Mesenchymal stem cell (in vitro differentiated cells and primary cell): ENCODE results near the gene CABLES2.

ENCODE experiments used
- DNase-seq: peaks from one replicate; pipeline ENCODE4 v3.0.0-alpha.2; 2013
- H2AFZ ChIP-seq: one replicate; pipeline ENCODE4 v1.6.1; 2013; ENCODE audit warnings: low read depth, mild to moderate bottlenecking, control low read depth, inconsistent platforms, low read length, moderate library complexity
- H2AK5ac ChIP-seq: 2 replicates; pipeline ENCODE4 v1.6.1; 2013; ENCODE audit warnings: low read length, moderate library complexity, mild to moderate bottlenecking, inconsistent platforms; ENCODE audit not compliant: severe bottlenecking
- H2BK120ac ChIP-seq: one replicate; pipeline ENCODE4 v1.6.1; 2013; ENCODE audit warnings: low read depth, mild to moderate bottlenecking, inconsistent platforms, low read length, moderate library complexity
- H2BK12ac ChIP-seq, 2 experiments: one replicate each; pipeline ENCODE4 v1.6.1; 2013; ENCODE audit warnings: inconsistent platforms in 2 of 2, low read length in 2 of 2, mild to moderate bottlenecking in 2 of 2, moderate library complexity in 2 of 2, control low read depth in 1 of 2
- H2BK15ac ChIP-seq: one replicate; pipeline ENCODE4 v1.6.1; 2013; ENCODE audit warnings: mild to moderate bottlenecking, low read depth, inconsistent platforms; ENCODE audit not compliant: poor library complexity, severe bottlenecking
- H2BK5ac ChIP-seq: 2 replicates; pipeline ENCODE4 v1.6.1; 2013; ENCODE audit warnings: low read depth, mild to moderate bottlenecking, low read length, control low read depth, inconsistent platforms; ENCODE audit not compliant: poor library complexity, severe bottlenecking
- H3K14ac ChIP-seq, 2 experiments: one replicate each; pipeline ENCODE4 v1.6.1; 2013; ENCODE audit warnings: inconsistent platforms in 2 of 2, low read length in 2 of 2, control low read depth in 1 of 2, mild to moderate bottlenecking in 1 of 2, moderate library complexity in 1 of 2
- H3K18ac ChIP-seq, 2 experiments: one replicate each; pipeline ENCODE4 v1.6.1; 2013; ENCODE audit warnings: inconsistent platforms in 2 of 2, low read length in 2 of 2, control low read depth in 1 of 2, low read depth in 1 of 2, mild to moderate bottlenecking in 1 of 2
- H3K23ac ChIP-seq, 2 experiments: one replicate each; pipeline ENCODE4 v1.6.1; 2013; ENCODE audit warnings: inconsistent platforms in 2 of 2, low read length in 2 of 2, mild to moderate bottlenecking in 2 of 2, moderate library complexity in 2 of 2, control low read depth in 1 of 2
- H3K27ac ChIP-seq: 2 replicates; pipeline ENCODE4 v1.5.1; 2013; ENCODE audit warnings: mild to moderate bottlenecking, moderate library complexity, low read length, control low read depth, inconsistent platforms; ENCODE audit not compliant: poor library complexity, severe bottlenecking
- H3K27me3 ChIP-seq, 2 experiments: 2 replicates each; pipeline versions ENCODE4 v1.6.1 to v1.7.0; 2013; ENCODE audit warnings: low read length in 2 of 2, mild to moderate bottlenecking in 2 of 2, moderate library complexity in 2 of 2, control low read depth in 1 of 2, inconsistent platforms in 1 of 2; ENCODE audit not compliant: control insufficient read depth in 1 of 2, insufficient read depth in 1 of 2
- H3K36me3 ChIP-seq, 2 experiments: 2 replicates each; pipeline versions ENCODE4 v1.6.1 to v1.7.0; 2013; ENCODE audit warnings: low read length in 2 of 2, control low read depth in 1 of 2, inconsistent platforms in 1 of 2, low read depth in 1 of 2, mild to moderate bottlenecking in 1 of 2; ENCODE audit not compliant: insufficient read depth in 2 of 2, control insufficient read depth in 1 of 2
- H3K4ac ChIP-seq, 2 experiments: one replicate each; pipeline ENCODE4 v1.6.1; 2013; ENCODE audit warnings: inconsistent platforms in 2 of 2, low read length in 2 of 2, mild to moderate bottlenecking in 2 of 2, moderate library complexity in 2 of 2, control low read depth in 1 of 2, low read depth in 1 of 2
- H3K4me1 ChIP-seq: 2 replicates; pipeline ENCODE4 v1.6.1; 2013; ENCODE audit warnings: low read depth, low read length, control low read depth; ENCODE audit not compliant: control insufficient read depth, insufficient read depth
- H3K4me2 ChIP-seq: 2 replicates; pipeline ENCODE4 v1.6.1; 2013; ENCODE audit warnings: low read length, mild to moderate bottlenecking, inconsistent platforms; ENCODE audit not compliant: poor library complexity, severe bottlenecking
- H3K4me3 ChIP-seq, 2 experiments: 2 replicates each; pipeline versions ENCODE4 v1.5.1 to v1.7.0; 2013; ENCODE audit warnings: low read length in 2 of 2, mild to moderate bottlenecking in 2 of 2, control low read depth in 1 of 2, low read depth in 1 of 2; ENCODE audit not compliant: insufficient read depth in 1 of 2
- H3K79me1 ChIP-seq: replicated peaks from 2 replicates; pipeline ENCODE4 v1.6.1; 2013; ENCODE audit warnings: mild to moderate bottlenecking, control low read depth, low read length, inconsistent platforms; ENCODE audit not compliant: poor library complexity, severe bottlenecking
- H3K9ac ChIP-seq: 2 replicates; pipeline ENCODE4 v1.7.0; 2013; ENCODE audit warnings: mild to moderate bottlenecking, low read length, moderate library complexity
- H3K9me3 ChIP-seq: 2 replicates; pipeline ENCODE4 v1.7.0; 2013; ENCODE audit warnings: mild to moderate bottlenecking, low read length; ENCODE audit not compliant: control insufficient read depth
- H4K8ac ChIP-seq: one replicate; pipeline ENCODE4 v1.6.1; 2013; ENCODE audit warnings: inconsistent platforms, mild to moderate bottlenecking, low read length, moderate library complexity
- H4K91ac ChIP-seq: one replicate; pipeline ENCODE4 v1.6.1; 2013; ENCODE audit warnings: mild to moderate bottlenecking, low read length, inconsistent platforms
- WGBS: methylation state at CpG from one replicate; pipeline ENCODE4 v1.1.7; 2013; ENCODE audit warnings: mixed read lengths; 5-methylcytosine and 5-hydroxymethylcytosine counted together

The CABLES2 gene

DNA sequence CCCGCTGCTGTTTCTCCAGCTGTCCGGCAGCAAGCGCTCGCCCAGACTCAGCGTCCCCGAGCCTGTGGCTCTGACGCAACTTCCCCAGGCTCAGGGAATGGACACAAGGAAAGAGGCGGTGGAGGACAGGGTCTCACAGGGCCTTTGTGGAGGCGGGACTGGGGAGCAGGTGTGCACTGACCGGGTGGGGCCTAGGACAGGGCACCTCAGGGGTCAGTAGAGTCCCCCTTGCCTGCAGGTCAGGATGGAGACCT is 60.0 kb downstream of the CABLES2 start:
- no peak for DNase-seq
- Histone ChIP-seq H2BK12ac (no peak overlapping the region), H4K91ac (no peak overlapping the region), H3K14ac (no peak overlapping the region), H3K4me1 (peaks cover 22% of the 10 kb centered on the region), H4K8ac (no peak overlapping the region), H2BK5ac (no peak overlapping the region), H3K79me1 (peaks cover 34% of the 10 kb centered on the region), H3K36me3 (peaks cover 27 to 78% of the 10 kb centered on the region in 2 experiments), H3K9ac (no peak overlapping the region), H3K4me2 (no peak overlapping the region), H3K18ac (no peak overlapping the region), H3K27ac (no peak overlapping the region), H3K27me3 (no peaks in the 10 kb centered on the region), H3K9me3 (peaks cover 3% of the 10 kb centered on the region), H3K4ac (no peak overlapping the region), H3K4me3 (no peak overlapping the region), H2BK120ac (no peak overlapping the region), H2BK15ac (no peak overlapping the region), H2AK5ac (no peak overlapping the region), H2AFZ (no peak overlapping the region), H3K23ac (no peak overlapping the region)
- 97% methylated on average over 10 of the region's 10 CpGs for WGBS

DNA sequence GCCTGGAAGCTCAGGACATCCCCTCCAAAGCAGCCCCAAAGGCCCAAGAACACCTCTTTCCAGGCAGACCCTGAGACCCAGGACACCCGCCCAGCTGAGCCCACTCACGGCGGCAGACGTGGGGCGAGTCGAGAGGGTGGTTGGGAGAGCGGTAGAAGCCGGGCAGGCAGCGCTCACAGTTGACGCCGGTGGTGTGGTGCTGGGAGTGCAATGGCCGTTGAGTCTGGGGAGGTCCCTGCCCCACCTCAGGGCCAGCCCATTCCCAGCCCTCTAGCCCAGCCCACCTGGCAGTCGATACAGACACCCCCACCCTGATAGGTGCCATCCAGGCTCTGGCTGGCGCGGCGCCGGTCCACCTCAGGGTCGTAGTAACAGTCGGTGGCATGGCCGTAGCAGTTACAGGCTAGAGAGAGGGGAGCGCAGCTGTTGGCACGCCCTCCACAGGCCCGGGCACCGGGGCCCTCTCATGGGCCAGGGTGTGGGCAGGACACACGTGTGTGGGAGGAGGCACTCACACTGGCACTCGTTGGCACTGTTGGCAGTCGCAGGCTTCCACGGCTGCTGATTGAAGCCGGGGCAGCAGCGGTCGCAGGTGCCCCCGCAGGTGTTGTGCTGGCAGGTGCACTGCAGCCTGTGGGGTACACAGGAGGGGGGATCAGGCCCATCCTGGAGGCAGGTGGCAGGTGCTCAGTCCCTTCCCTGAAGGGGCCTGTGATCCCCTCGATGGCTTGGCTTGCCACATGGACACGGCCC is 60.5 kb downstream of the CABLES2 start:
- Histone ChIP-seq H3K4me2 (no peak overlapping the region), H3K9ac (no peak overlapping the region), H3K14ac (no peak overlapping the region), H3K36me3 (peaks cover 27 to 73% of the 10 kb centered on the region in 2 experiments), H2AK5ac (no peak overlapping the region), H2BK120ac (no peak overlapping the region), H3K9me3 (peaks cover 3% of the 10 kb centered on the region), H3K27me3 (no peaks in the 10 kb centered on the region), H2BK5ac (no peak overlapping the region), H3K4me3 (no peak overlapping the region), H4K8ac (no peak overlapping the region), H3K23ac (no peak overlapping the region), H3K4ac (no peak overlapping the region), H2BK15ac (no peak overlapping the region), H3K4me1 (peaks cover 19% of the 10 kb centered on the region), H3K18ac (no peak overlapping the region), H3K79me1 (peaks cover 30% of the 10 kb centered on the region), H2BK12ac (no peak overlapping the region), H4K91ac (peak overlapping the region; percentile 23), H3K27ac (no peak overlapping the region), H2AFZ (no peak overlapping the region)
- WGBS, result 96% methylated on average over 28 of the region's 34 CpGs
- no peak for DNase-seq

DNA sequence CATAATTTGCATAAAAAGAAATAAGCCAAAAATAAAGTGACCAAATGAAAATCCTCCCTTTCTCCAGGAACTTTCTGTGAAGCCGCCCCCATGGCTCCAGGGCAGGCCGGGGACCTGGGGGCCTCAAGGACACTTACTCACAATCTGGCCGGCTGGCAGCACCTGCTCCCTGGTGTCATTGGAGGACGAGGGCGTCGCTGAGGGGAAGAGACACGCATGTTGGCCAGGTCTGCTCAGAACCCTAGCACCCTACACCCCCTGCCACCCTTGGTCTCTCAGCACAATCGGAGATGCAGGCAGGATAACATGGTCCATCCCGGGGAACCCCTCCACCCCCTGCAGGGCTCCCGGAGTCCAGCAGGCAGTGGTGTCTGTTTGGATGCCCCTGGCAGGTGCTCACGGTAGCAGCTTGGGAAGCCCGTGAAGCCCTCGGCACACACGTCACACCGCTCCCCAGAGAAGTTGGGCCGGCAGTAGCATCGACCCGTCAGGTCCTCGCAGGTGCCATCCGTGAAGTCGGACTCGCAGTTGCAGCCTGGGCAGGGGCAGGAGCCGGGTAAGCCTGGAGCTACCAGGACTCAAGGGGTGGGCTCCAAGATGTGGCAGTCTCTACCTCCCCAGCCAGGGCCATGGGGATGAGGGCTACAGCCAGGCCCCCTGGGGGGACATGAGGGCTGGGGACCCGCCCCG is 61.3 kb downstream of the CABLES2 start:
- Histone ChIP-seq H2BK12ac (peak overlapping the region; percentile 16 to 51), H3K36me3 (peaks cover 31 to 71% of the 10 kb centered on the region in 2 experiments), H3K27ac (no peak overlapping the region), H4K8ac (no peak overlapping the region), H2AK5ac (no peak overlapping the region), H3K27me3 (no peaks in the 10 kb centered on the region), H3K79me1 (peaks cover 28% of the 10 kb centered on the region), H2AFZ (no peak overlapping the region), H3K18ac (no peak overlapping the region), H3K9ac (no peak overlapping the region), H2BK15ac (no peak overlapping the region), H3K9me3 (peaks cover 7% of the 10 kb centered on the region), H3K4ac (no peak overlapping the region), H3K23ac (no peak overlapping the region), H2BK5ac (no peak overlapping the region), H2BK120ac (no peak overlapping the region), H3K4me3 (no peak overlapping the region), H4K91ac (no peak overlapping the region), H3K4me1 (peaks cover 16% of the 10 kb centered on the region), H3K4me2 (no peak overlapping the region), H3K14ac (no peak overlapping the region)
- peak; percentile 25 for DNase-seq
- 92% methylated on average over 25 of the region's 25 CpGs for WGBS

DNA sequence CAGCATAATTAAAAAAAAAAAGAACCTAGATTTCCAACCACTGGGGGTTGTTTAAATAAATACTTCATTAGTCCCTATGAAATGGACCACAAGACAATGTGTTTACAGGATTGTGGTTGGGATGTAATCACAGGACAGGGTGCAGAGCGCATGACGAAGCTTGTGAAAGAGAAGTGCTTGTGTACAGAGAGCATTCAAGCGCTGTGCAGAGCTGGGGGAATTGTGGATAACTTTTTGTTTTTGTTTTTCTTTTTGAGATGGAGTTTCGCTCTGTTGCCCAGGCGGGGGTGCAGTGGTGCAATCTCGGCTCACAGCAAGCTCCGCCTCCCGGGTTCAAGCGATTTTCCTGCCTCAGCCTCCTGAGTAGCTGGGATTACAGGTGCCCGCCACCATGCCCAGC is 62.3 kb downstream of the CABLES2 start:
- no peak overlapping the region for H3K4me3 ChIP-seq
- H4K8ac ChIP-seq, result no peak overlapping the region
- no peak overlapping the region for H2BK120ac ChIP-seq
- no peak overlapping the region for H2AFZ ChIP-seq
- no peak overlapping the region for H2AK5ac ChIP-seq
- no peak overlapping the region for H2BK12ac ChIP-seq
- H3K9me3 ChIP-seq, result peaks cover 7% of the 10 kb centered on the region
- H3K4me1 ChIP-seq, result peaks cover 6% of the 10 kb centered on the region
- H4K91ac ChIP-seq, result no peak overlapping the region
- no peak overlapping the region for H2BK15ac ChIP-seq
- no peak overlapping the region for H3K9ac ChIP-seq
- no peak overlapping the region for H3K23ac ChIP-seq
- WGBS, result 57% methylated on average over 10 of the region's 10 CpGs
- H3K14ac ChIP-seq, result no peak overlapping the region
- no peak overlapping the region for H3K18ac ChIP-seq
- no peak overlapping the region for H3K27ac ChIP-seq
- DNase-seq, result peak; percentile 98
- H3K4me2 ChIP-seq, result no peak overlapping the region
- no peaks in the 10 kb centered on the region for H3K27me3 ChIP-seq
- no peak overlapping the region for H2BK5ac ChIP-seq
- H3K36me3 ChIP-seq, result peaks cover 25 to 71% of the 10 kb centered on the region in 2 experiments
- no peak overlapping the region for H3K4ac ChIP-seq
- peaks cover 30% of the 10 kb centered on the region for H3K79me1 ChIP-seq
